ENCODE results near the gene THBS2. TPM values are rescaled to one million over a fixed set of nuclear protein-coding genes. Genes with fewer than 3 reads are reported as not detected.
"Not testable (repeated sequence)": the region's sequence is repeated elsewhere in the genome, so short reads cannot be mapped to it uniquely, and the experiment has no call there.

THBS2 gene
- total RNA-seq, 6 experiments from 2014 or later = 2.7 to 28.7 (median 7.8) TPM

DNA sequence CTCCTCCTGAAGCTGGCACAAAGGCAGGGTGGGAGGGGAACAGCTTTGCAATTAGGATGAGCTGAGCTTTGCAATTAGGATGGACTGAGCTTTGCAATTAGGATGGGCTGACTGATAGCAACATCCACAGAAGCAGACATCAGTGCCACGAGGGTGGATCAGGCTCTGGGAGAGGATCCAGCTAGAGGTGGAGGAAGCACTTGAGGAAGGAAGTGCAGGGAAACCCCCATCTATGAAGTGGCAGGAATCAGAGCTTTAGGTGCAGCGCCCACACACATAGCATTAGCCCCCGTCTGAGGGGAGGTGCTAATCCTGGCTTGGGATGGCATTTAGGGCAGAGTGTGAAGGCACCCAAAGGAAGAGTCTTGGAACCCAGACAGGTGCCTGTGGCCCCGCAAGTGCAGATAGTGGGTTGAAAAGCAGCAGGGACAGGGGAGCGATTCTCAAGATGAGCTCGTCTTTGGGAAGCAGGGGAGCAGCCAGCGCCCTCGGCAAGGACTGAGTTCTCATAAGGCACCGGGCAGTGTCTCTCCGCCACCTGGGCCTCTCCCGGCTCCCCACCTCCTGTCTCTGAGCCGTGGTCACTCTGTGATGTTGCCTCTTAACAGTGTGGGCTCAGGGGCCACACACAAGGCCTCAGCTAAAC is 12.0 kb upstream of the THBS2 start:
- TF ChIP-seq POLR2A (IDR thresholded peaks at IDR 0.05) = no peak
- TF ChIP-seq, protein P1, sequence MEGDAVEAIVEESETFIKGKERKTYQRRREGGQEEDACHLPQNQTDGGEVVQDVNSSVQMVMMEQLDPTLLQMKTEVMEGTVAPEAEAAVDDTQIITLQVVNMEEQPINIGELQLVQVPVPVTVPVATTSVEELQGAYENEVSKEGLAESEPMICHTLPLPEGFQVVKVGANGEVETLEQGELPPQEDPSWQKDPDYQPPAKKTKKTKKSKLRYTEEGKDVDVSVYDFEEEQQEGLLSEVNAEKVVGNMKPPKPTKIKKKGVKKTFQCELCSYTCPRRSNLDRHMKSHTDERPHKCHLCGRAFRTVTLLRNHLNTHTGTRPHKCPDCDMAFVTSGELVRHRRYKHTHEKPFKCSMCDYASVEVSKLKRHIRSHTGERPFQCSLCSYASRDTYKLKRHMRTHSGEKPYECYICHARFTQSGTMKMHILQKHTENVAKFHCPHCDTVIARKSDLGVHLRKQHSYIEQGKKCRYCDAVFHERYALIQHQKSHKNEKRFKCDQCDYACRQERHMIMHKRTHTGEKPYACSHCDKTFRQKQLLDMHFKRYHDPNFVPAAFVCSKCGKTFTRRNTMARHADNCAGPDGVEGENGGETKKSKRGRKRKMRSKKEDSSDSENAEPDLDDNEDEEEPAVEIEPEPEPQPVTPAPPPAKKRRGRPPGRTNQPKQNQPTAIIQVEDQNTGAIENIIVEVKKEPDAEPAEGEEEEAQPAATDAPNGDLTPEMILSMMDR (IDR thresholded peaks at IDR 0.05) = no peak
- Histone ChIP-seq H3K9me3 (no peaks in the 10 kb centered on the region), H3K4me1 (no peaks in the 10 kb centered on the region), H3K36me3 (no peaks in the 10 kb centered on the region), H3K27ac (no peak overlapping the region), H3K4me3 (no peak overlapping the region), H3K27me3 (no peaks in the 10 kb centered on the region)
- no peak for DNase-seq
- intact Hi-C loops (cut with DNase I) = no loop called here
- 60% methylated on average over 5 of the region's 12 CpGs for WGBS (ENCODE audit: insufficient coverage, low coverage, low lambda C conversion rate, missing lambda C conversion rate)
- ATAC-seq = no peak

DNA sequence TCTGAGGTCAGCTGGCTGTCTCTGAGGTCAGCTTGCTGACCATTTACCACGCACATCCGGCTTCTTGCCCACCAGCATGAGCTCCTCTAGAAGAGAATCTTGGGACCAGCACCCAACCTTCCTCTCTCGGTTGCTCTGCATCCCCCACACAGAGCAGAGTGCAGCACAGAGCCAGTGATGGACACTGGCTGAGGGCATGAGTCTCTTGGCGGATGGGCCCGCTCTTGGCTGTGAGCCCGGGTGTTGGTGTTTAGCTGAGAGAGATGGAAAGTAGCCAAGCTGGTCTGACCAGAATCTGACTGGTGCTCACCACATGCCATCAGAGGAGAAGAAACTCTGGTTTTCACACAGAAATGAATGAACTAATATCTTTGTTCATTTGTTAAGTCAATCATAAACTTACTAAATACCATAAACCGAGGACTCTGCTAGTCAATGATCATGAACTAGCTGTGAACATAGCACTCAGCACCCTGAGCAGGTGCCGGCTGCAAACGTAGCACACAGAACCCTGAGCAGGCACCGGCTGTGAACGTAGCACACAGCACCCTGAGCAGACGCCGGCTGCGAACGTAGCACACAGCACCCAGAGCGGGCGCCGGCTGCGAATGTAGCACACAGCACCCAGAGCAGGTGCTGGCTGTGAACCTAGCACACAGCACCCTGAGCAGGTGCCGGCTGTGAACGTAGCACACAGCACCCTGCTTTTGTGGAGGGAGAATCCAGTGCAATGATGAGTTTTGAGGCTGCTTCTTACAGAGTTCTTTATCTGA is 10.4 kb upstream of the THBS2 start:
- DNase-seq = no peak
- Histone ChIP-seq H3K36me3 (no peaks in the 10 kb centered on the region), H3K27ac (no peak overlapping the region), H3K4me1 (no peaks in the 10 kb centered on the region), H3K4me3 (no peak overlapping the region), H3K27me3 (no peaks in the 10 kb centered on the region), H3K9me3 (no peaks in the 10 kb centered on the region)
- WGBS (ENCODE audit: insufficient coverage, low coverage, low lambda C conversion rate, missing lambda C conversion rate) = 41% methylated on average over 8 of the region's 21 CpGs
- ATAC-seq = peak in 2 of 4 donors; percentile 28 to 43
- TF ChIP-seq, protein P1 (IDR thresholded peaks at IDR 0.05) = no peak
- TF ChIP-seq POLR2A (IDR thresholded peaks at IDR 0.05) = no peak
- intact Hi-C loops (cut with DNase I) = no loop called here

DNA sequence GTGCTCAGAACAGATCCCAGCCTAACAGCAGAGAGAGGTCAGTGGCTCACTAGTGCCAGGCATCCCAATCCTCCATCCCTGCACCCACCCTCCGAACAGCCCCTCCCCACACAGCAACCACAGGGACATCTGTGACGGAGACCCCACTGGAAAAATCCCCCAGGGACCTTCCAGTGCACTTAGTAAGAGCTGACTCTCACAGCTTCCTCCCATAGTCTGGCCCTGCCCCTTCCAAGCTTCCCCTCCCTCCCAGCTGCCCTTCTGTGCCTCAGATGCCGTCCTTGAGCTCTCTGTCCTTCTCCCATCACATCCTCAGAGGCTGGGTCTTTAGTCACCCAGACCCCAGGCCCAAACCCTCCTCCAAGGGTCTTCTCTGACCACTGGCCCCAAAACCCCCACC is 9.7 kb upstream of the THBS2 start:
- H3K4me1 ChIP-seq = no peaks in the 10 kb centered on the region
- no peak overlapping the region for H3K27ac ChIP-seq
- intact Hi-C loops (cut with DNase I) = no loop called here
- no peaks in the 10 kb centered on the region for H3K27me3 ChIP-seq
- TF ChIP-seq, protein P1 (IDR thresholded peaks at IDR 0.05) = no peak
- TF ChIP-seq POLR2A (IDR thresholded peaks at IDR 0.05) = no peak
- ATAC-seq = no peak
- no peaks in the 10 kb centered on the region for H3K36me3 ChIP-seq
- WGBS (ENCODE audit: insufficient coverage, low coverage, low lambda C conversion rate, missing lambda C conversion rate) = 13% methylated on average over 2 of the region's 3 CpGs
- DNase-seq = no peak
- H3K4me3 ChIP-seq = no peak overlapping the region
- no peaks in the 10 kb centered on the region for H3K9me3 ChIP-seq

DNA sequence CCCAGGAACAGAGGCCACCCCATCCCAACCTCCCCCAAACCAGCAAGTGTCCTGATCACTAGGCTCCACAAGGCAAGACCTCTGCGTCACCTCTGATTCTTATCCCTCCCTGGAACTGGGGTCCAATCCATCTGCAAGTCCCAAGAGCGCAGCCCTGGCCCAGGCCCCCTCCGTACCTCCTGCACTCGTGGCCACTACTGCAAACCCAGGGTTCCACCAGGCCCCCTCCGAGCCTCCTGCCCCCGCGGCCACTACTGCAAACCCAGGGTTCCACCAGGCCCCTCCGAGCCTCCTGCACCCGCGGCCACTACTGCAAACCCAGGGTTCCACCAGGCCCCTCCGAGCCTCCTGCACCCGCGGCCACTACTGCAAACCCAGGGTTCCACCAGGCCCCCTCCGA is 9.0 kb upstream of the THBS2 start:
- H3K4me1 ChIP-seq; ATAC-seq; H3K4me3 ChIP-seq; H3K27ac ChIP-seq; H3K9me3 ChIP-seq; H3K36me3 ChIP-seq; intact Hi-C loops (cut with DNase I); H3K27me3 ChIP-seq; DNase-seq: not testable (repeated sequence)
- WGBS (ENCODE audit: insufficient coverage, low coverage, low lambda C conversion rate, missing lambda C conversion rate) = 59% methylated on average over 3 of the region's 14 CpGs

DNA sequence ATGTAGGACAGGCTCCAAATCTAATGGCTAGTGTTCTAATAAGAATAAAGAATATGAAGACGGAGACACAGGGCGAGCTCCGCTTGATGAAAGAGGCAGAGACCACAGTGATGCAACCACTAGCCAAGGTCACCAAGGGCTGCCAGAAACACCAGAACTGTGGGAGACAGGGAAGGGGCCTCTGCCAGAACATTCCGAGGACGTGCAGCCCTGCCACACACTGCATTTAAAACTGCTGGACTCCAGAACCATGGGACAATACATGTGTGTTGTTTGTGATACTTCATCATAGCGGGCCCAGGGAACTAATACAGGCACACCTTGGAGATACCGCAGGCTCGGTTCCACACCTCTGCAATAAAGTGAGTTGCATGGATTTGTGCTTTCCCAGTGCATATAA is 2.9 kb upstream of the THBS2 start:
- intact Hi-C loops (cut with DNase I) = no loop called here
- Histone ChIP-seq H3K36me3 (no peaks in the 10 kb centered on the region), H3K9me3 (no peaks in the 10 kb centered on the region), H3K27me3 (no peaks in the 10 kb centered on the region), H3K27ac (no peak overlapping the region), H3K4me3 (no peak overlapping the region), H3K4me1 (no peaks in the 10 kb centered on the region)
- TF ChIP-seq, protein P1 (IDR thresholded peaks at IDR 0.05) = no peak
- no peak for TF ChIP-seq POLR2A (IDR thresholded peaks at IDR 0.05)
- ATAC-seq = no peak
- DNase-seq = no peak
- WGBS (ENCODE audit: insufficient coverage, low coverage, low lambda C conversion rate, missing lambda C conversion rate) = 72% methylated on average over 5 of the region's 8 CpGs
